HG03521 (cell line): Measurements from ENCODE around the gene KRT7.
"Not testable (repeated sequence)": the region's sequence is repeated elsewhere in the genome, so short reads cannot be mapped to it uniquely, and the experiment has no call there.

Source experiments
- ATAC-seq: cut with Tn5 transposase; IDR thresholded peaks from one replicate; pipeline ENCODE4 v1.9.1; 2021; ENCODE audit warnings: mild to moderate bottlenecking, moderate library complexity; ENCODE audit not compliant: unreplicated experiment

KRT7 gene

GRCh38 chr12:52228931-52229330 is 4.1 kb upstream of the KRT7 start:
- ATAC-seq, result no peak

GRCh38 chr12:52229836-52230343 is 3.2 kb upstream of the KRT7 start:
- ATAC-seq, result no peak

- ATAC-seq, result no peak
Observed at GRCh38 chr12:52230364-52231281, 2.4 kb upstream of the KRT7 start.

GRCh38 chr12:52231305-52232202 is 1.5 kb upstream of the KRT7 start:
- ATAC-seq, result no peak

- no peak for ATAC-seq
Observed at GRCh38 chr12:52232203-52232673, 805 bp upstream of the KRT7 start.

- ATAC-seq, result no peak
Observed at GRCh38 chr12:52233462-52234207, 592 bp downstream of the KRT7 start.

- ATAC-seq, result no peak
Observed at GRCh38 chr12:52234223-52234810, 1.3 kb downstream of the KRT7 start.

GRCh38 chr12:52235001-52235764 is 2.1 kb downstream of the KRT7 start:
- ATAC-seq, result no peak

GRCh38 chr12:52235822-52236361 is 2.8 kb downstream of the KRT7 start:
- ATAC-seq, result no peak

GRCh38 chr12:52236386-52237050 is 3.5 kb downstream of the KRT7 start:
- no peak for ATAC-seq

GRCh38 chr12:52238207-52238840 is 5.3 kb downstream of the KRT7 start:
- no peak for ATAC-seq

- ATAC-seq, result no peak
Observed at GRCh38 chr12:52238916-52239646, 6.0 kb downstream of the KRT7 start.

- no peak for ATAC-seq
Observed at GRCh38 chr12:52239767-52240166, 6.7 kb downstream of the KRT7 start.

- ATAC-seq, result not testable (repeated sequence)
Observed at GRCh38 chr12:52240247-52240646, 7.2 kb downstream of the KRT7 start.

- no peak for ATAC-seq
Observed at GRCh38 chr12:52241205-52241842, 8.3 kb downstream of the KRT7 start.

- no peak for ATAC-seq
Observed at GRCh38 chr12:52242442-52243258, 9.6 kb downstream of the KRT7 start.
